Coronary artery (tissue), 2 donors: ENCODE measurements around the gene MYL11.

Source experiments
- DNase-seq: peaks from one replicate; pipeline ENCODE4 v3.0.0-alpha.2; 2017; ENCODE audit warnings: low spot score
- H3K27ac ChIP-seq, 2 donors: fragments of 200-600 bp; sonication (generic); one replicate each; pipeline ENCODE4 v1.5.1; 2016 to 2019
- H3K4me3 ChIP-seq: fragments of 200-600 bp; sonication (generic); 2 replicates; pipeline ENCODE4 v1.5.1; 2016; ENCODE audit warnings: mild to moderate bottlenecking, moderate library complexity
- TF ChIP-seq, protein P1 (sequence below): fragments of 200-600 bp; sonication (generic); IDR thresholded peaks from one replicate; pipeline ENCODE4 v1.5.1; 2019; ENCODE audit warnings: antibody characterized with exemption

The MYL11 gene

DNA sequence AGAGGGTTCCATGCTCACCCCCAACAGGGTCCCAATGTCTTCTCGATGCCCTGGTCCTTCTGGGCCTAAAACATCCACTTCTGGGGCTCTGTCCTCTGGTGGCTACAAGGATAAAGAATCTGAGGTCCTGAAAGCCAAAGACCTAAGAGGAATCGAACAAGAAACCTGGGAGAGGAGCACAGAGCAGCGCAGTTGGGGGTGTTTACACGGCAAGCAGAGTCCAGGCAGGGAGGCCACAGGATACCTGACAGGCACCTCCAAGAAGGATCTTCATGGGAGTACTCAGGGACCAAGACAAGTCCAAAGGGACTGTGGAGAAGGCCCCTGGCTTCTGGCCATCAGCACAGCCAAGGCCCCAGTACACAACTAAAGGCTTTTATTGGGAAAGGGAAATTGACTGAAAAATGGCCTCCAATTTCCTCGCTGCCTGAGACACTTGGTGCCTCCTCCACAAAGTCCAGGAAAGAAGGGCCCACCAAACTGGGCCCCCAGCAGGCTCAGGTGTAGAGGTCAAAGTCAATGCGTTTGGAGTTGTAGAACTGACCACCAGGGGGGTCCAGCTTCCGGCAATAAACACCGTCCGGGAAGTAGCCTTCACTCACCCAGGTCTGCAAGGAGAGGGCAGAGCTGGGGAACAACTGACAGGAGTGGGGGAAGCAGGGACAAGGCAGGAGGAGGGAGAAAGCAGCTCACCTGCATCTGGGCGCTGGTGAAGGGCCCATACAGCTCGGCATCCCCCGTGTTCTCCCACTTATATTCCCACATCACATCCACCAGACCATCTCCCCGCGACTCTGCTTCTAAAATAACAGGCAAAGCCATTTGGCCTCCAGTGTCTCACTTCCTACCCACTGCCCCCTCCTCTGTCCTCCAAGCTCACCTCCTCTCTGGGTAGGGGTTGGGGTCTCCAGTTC lies 21.9 kb upstream of the MYL11 start:
- DNase-seq = no peak
- Histone ChIP-seq H3K27ac (peak overlapping the region; percentile 30 to 99), H3K4me3 (no peak overlapping the region)
- TF ChIP-seq, protein P1, sequence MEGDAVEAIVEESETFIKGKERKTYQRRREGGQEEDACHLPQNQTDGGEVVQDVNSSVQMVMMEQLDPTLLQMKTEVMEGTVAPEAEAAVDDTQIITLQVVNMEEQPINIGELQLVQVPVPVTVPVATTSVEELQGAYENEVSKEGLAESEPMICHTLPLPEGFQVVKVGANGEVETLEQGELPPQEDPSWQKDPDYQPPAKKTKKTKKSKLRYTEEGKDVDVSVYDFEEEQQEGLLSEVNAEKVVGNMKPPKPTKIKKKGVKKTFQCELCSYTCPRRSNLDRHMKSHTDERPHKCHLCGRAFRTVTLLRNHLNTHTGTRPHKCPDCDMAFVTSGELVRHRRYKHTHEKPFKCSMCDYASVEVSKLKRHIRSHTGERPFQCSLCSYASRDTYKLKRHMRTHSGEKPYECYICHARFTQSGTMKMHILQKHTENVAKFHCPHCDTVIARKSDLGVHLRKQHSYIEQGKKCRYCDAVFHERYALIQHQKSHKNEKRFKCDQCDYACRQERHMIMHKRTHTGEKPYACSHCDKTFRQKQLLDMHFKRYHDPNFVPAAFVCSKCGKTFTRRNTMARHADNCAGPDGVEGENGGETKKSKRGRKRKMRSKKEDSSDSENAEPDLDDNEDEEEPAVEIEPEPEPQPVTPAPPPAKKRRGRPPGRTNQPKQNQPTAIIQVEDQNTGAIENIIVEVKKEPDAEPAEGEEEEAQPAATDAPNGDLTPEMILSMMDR = no peak

DNA sequence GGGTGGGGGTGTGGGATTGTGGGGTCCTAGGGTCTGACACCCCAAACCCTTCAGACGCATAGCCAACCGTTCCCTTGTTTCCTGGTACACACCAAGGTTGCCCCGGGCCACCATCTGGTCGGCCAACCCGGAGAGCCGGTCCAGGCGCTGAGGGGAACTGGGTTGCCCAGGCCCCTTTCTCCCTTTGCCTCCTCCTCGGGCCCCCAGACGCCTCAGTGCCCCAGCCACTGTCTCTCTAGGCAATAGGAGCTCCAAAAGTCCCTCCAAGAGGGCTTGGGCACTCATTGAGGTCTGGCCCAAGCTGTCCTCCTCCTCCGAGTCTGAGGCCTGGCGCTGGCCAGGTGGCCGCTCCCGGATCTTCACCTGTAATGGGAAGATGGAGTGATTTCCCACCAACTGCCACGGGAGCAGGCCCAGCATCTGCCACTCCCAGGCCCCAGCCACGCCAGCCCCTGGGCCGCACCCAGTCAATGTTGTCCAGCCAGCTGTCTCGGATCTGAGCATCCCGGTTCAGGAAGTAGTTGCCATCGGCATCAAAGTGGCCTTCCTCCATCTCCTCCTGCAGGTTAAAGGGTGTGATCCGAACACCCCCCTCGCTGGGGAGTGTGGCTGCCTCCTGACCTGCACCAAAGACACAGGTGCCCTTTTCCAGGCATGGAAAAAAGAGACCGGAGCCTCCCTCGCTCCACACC lies 21.0 kb upstream of the MYL11 start:
- peak overlapping the region; percentile 90 for H3K4me3 ChIP-seq
- TF ChIP-seq, protein P1 = no peak
- H3K27ac ChIP-seq = peak overlapping the region; percentile 91 to 99

DNA sequence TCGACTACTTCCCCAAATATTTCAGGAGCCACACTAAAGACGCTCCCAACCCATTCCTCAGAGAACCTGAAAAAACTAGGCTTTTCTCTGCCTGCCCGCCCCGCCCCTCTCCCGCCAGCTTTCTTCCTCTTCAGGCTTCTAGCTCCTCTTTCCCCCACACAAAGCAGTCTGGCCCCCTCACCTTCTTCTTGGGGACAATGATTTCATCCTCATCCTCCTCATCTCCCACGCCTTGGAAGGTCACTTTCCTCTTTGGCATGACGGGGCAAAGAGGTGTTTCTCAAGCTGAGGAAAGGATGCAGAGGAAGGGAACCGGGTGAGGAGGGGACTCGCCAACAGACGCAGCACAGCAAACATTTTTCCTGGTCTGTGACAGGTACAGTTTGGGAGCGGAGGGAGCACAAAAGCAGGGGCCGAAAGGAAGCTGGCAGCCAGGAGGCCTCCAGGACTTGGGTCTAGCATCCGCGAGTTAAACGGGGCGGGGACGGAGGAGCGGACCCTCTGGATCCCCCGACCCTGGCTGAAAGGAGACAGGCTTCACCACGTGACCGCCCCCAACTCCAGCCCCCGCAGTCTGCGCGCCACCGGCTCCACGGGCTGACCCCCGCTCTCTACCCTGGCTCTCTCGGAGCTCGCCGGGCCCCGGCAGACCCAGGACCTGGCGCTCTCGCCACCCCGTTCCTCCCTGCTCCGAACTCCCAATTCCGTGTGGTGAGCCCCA lies 20.0 kb upstream of the MYL11 start:
- H3K4me3 ChIP-seq = peak overlapping the region; percentile 90
- peak overlapping the region; percentile 91 to 99 for H3K27ac ChIP-seq
- no peak for DNase-seq
- TF ChIP-seq, protein P1 = no peak

More for the DNA sequence above, 21.0 kb upstream of the MYL11 start:
- no peak for DNase-seq

DNA sequence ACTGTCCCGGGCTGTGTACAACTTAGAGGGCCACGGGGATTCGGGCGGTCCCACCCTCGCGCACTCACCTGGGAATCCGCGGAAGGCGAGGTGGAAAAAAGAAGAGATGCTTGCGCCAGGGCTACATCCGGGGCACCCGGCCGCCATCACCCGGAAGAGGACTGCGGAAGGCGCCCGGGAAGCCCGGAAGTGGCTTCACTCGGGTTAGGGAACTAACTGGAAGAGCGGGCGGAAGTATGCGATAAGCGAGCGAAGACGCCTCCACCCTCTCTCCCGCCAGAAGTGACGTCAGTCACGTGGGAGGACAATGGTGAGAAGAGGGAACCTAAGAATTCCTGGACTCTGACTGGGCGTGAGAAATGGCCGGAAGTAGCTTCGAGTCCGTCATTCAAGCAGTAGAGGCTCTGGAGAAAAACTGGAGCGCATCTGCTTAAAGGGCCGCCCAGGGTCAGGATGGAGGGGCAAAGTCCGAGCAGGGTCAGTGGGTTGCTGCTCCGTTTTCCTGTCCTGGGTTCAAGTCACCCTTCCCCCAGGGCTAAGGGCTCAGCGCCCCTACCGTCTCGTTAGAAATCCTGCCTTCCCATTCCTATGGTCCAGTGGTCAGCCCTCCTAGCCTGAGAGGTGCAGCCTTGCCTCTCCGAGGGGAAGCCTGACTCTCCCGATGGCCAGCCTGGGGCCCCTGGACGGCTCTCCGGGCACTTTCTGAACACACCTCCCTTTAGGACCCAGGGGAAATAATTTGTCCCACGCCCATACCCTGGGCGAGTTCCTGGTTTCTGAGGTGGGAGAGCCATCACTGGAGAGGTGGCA lies 19.3 kb upstream of the MYL11 start, which contains the start of gene CD2BP2:
CD2BP2 (minus strand) TSS at position 165 of the 810 bp plus-strand sequence. CDS start 627 bp downstream, outside the sequence.
- TF ChIP-seq, protein P1 = no peak
- DNase-seq = peak; percentile 99
- H3K27ac ChIP-seq = peak within 1 kb of the TSS; percentile 91 to 99
- H3K4me3 ChIP-seq = peak within 1 kb of the TSS; percentile 90

DNA sequence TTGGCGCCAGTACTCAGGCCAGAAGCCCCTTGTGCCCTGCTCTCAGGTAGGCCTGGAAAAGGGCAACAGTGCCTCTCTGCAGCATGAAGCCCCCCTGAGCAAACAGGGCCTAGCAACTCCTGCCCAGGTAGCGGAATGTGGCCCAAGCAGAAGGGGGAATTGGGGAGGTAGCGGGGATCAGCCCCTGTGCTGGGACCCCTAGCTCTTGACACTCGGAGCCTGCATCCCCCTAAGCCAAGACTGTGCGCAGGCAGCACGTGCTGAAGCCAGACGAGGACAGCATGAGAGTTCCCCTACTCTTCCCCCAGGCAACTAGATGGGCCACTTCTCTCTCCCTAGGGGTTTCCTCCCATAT lies 18.7 kb upstream of the MYL11 start:
- no peak for DNase-seq
- peak overlapping the region; percentile 91 to 99 for H3K27ac ChIP-seq
- TF ChIP-seq, protein P1 = no peak
- peak overlapping the region; percentile 90 for H3K4me3 ChIP-seq

DNA sequence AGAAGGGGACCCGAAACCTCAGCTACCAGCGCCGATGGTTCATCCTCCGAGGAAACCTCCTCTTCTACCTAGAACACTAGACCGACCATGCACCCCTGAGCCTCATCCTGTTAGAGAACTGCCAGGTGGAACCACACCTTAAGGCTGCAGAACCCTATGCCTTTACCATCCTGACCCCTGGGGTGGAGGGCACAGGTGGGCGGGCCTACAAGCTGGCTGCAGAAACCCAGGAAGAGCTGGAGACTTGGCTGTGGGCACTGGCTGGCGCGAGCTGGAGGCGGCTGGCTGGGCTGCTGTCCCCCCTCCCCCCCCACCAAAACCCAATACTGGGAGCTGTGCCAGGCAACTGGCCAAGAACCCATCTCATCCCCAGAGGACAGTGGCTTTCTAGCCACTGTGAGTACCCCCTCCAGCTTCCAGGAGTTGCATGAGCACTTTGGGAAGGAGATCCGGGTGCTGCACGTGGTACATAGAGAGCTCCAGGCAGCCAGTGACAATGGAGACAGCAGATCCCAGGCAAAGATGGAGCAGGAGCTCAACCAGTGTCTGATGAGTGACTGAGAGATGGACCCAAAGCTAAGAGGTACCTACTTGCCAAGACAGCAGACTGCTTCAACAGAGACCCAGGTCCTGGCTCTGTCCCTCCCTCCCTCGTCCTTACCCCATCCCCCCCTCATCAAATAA lies 18.1 kb upstream of the MYL11 start:
- Histone ChIP-seq H3K27ac (peak overlapping the region; percentile 91 to 99), H3K4me3 (peak overlapping the region; percentile 90)
- no peak for DNase-seq
- TF ChIP-seq, protein P1 = no peak
